Measurements from ENCODE around the gene IL10RA.

IL10RA gene

GRCh38 chr11:118042796-118043195 lies 56.6 kb downstream of the IL10RA start:
- H3K27me3 ChIP-seq (ENCODE audit: control insufficient read depth in 1 of 2, insufficient read depth in 2 of 2, low read length in 2 of 2): no peaks in the 10 kb centered on the region
- no peak overlapping the region for H3K27ac ChIP-seq (ENCODE audit: low read depth, low read length)
- H3K4me1 ChIP-seq (ENCODE audit: control insufficient read depth in 1 of 2, insufficient read depth in 2 of 2, low read length in 2 of 2): peaks cover 0 to 6% of the 10 kb centered on the region in 2 donors
- no peak overlapping the region for H3K9ac ChIP-seq (ENCODE audit: low read depth in 1 of 2, low read length in 2 of 2)
- no peak overlapping the region for H3K4me3 ChIP-seq (ENCODE audit: low read depth in 1 of 2, low read length in 2 of 2)
- H3K36me3 ChIP-seq (ENCODE audit: control insufficient read depth in 1 of 2, insufficient read depth in 2 of 2, low read length in 2 of 2): no peaks in the 10 kb centered on the region
- H3K9me3 ChIP-seq (ENCODE audit: control insufficient read depth in 1 of 2, low read length in 2 of 2): no peaks in the 10 kb centered on the region

- no peak overlapping the region for H3K4me3 ChIP-seq (ENCODE audit: low read depth in 1 of 2, low read length in 2 of 2)
These were observed 59.0 kb downstream of the IL10RA start for GRCh38 chr11:118045191-118045590.

GRCh38 chr11:118046051-118046963 lies 60.1 kb downstream of the IL10RA start:
- H3K4me1 ChIP-seq (ENCODE audit: control insufficient read depth in 1 of 2, insufficient read depth in 2 of 2, low read length in 2 of 2): peaks cover 4 to 6% of the 10 kb centered on the region in 2 donors
- no peaks in the 10 kb centered on the region for H3K27me3 ChIP-seq (ENCODE audit: control insufficient read depth in 1 of 2, insufficient read depth in 2 of 2, low read length in 2 of 2)
- H3K9me3 ChIP-seq (ENCODE audit: control insufficient read depth in 1 of 2, low read length in 2 of 2): no peaks in the 10 kb centered on the region
- no peak overlapping the region for H3K4me3 ChIP-seq (ENCODE audit: low read depth in 1 of 2, low read length in 2 of 2)
- no peak overlapping the region for H3K27ac ChIP-seq (ENCODE audit: low read depth, low read length)
- no peak overlapping the region for H3K9ac ChIP-seq (ENCODE audit: low read depth in 1 of 2, low read length in 2 of 2)
- H3K36me3 ChIP-seq (ENCODE audit: control insufficient read depth in 1 of 2, insufficient read depth in 2 of 2, low read length in 2 of 2): no peaks in the 10 kb centered on the region

More at GRCh38 chr11:118045191-118045590, 59.0 kb downstream of the IL10RA start:
- Histone ChIP-seq H3K27me3 (ENCODE audit: control insufficient read depth in 1 of 2, insufficient read depth in 2 of 2, low read length in 2 of 2) (no peaks in the 10 kb centered on the region), H3K27ac (ENCODE audit: low read depth, low read length) (no peak overlapping the region), H3K36me3 (ENCODE audit: control insufficient read depth in 1 of 2, insufficient read depth in 2 of 2, low read length in 2 of 2) (no peaks in the 10 kb centered on the region), H3K4me1 (ENCODE audit: control insufficient read depth in 1 of 2, insufficient read depth in 2 of 2, low read length in 2 of 2) (peaks cover 0 to 6% of the 10 kb centered on the region in 2 donors), H3K9ac (ENCODE audit: low read depth in 1 of 2, low read length in 2 of 2) (no peak overlapping the region), H3K9me3 (ENCODE audit: control insufficient read depth in 1 of 2, low read length in 2 of 2) (no peaks in the 10 kb centered on the region)

- Histone ChIP-seq H3K4me1 (ENCODE audit: control insufficient read depth in 1 of 2, insufficient read depth in 2 of 2, low read length in 2 of 2) (peaks cover 6 to 10% of the 10 kb centered on the region in 2 donors), H3K36me3 (ENCODE audit: control insufficient read depth in 1 of 2, insufficient read depth in 2 of 2, low read length in 2 of 2) (no peaks in the 10 kb centered on the region), H3K9ac (ENCODE audit: low read depth in 1 of 2, low read length in 2 of 2) (no peak overlapping the region), H3K9me3 (ENCODE audit: control insufficient read depth in 1 of 2, low read length in 2 of 2) (no peaks in the 10 kb centered on the region), H3K4me3 (ENCODE audit: low read depth in 1 of 2, low read length in 2 of 2) (no peak overlapping the region), H3K27me3 (ENCODE audit: control insufficient read depth in 1 of 2, insufficient read depth in 2 of 2, low read length in 2 of 2) (no peaks in the 10 kb centered on the region), H3K27ac (ENCODE audit: low read depth, low read length) (no peak overlapping the region)
These were observed 60.9 kb downstream of the IL10RA start for GRCh38 chr11:118046964-118047700.

- Histone ChIP-seq H3K4me3 (ENCODE audit: low read depth in 1 of 2, low read length in 2 of 2) (no peak overlapping the region), H3K36me3 (ENCODE audit: control insufficient read depth in 1 of 2, insufficient read depth in 2 of 2, low read length in 2 of 2) (no peaks in the 10 kb centered on the region), H3K4me1 (ENCODE audit: control insufficient read depth in 1 of 2, insufficient read depth in 2 of 2, low read length in 2 of 2) (peaks cover 9 to 16% of the 10 kb centered on the region in 2 donors), H3K9me3 (ENCODE audit: control insufficient read depth in 1 of 2, low read length in 2 of 2) (no peaks in the 10 kb centered on the region), H3K9ac (ENCODE audit: low read depth in 1 of 2, low read length in 2 of 2) (no peak overlapping the region), H3K27ac (ENCODE audit: low read depth, low read length) (no peak overlapping the region), H3K27me3 (ENCODE audit: control insufficient read depth in 1 of 2, insufficient read depth in 2 of 2, low read length in 2 of 2) (no peaks in the 10 kb centered on the region)
These were observed 61.6 kb downstream of the IL10RA start for GRCh38 chr11:118047749-118048148.

GRCh38 chr11:118048472-118049370 lies 62.5 kb downstream of the IL10RA start:
- no peaks in the 10 kb centered on the region for H3K36me3 ChIP-seq (ENCODE audit: control insufficient read depth in 1 of 2, insufficient read depth in 2 of 2, low read length in 2 of 2)
- H3K4me3 ChIP-seq (ENCODE audit: low read depth in 1 of 2, low read length in 2 of 2): no peak overlapping the region
- no peak overlapping the region for H3K27ac ChIP-seq (ENCODE audit: low read depth, low read length)
- no peaks in the 10 kb centered on the region for H3K9me3 ChIP-seq (ENCODE audit: control insufficient read depth in 1 of 2, low read length in 2 of 2)
- no peaks in the 10 kb centered on the region for H3K27me3 ChIP-seq (ENCODE audit: control insufficient read depth in 1 of 2, insufficient read depth in 2 of 2, low read length in 2 of 2)
- peaks cover 10 to 16% of the 10 kb centered on the region in 2 donors for H3K4me1 ChIP-seq (ENCODE audit: control insufficient read depth in 1 of 2, insufficient read depth in 2 of 2, low read length in 2 of 2)
- no peak overlapping the region for H3K9ac ChIP-seq (ENCODE audit: low read depth in 1 of 2, low read length in 2 of 2)

GRCh38 chr11:118049771-118050170 lies 63.6 kb downstream of the IL10RA start:
- Histone ChIP-seq H3K9me3 (ENCODE audit: control insufficient read depth in 1 of 2, low read length in 2 of 2) (no peaks in the 10 kb centered on the region), H3K4me1 (ENCODE audit: control insufficient read depth in 1 of 2, insufficient read depth in 2 of 2, low read length in 2 of 2) (peaks cover 10 to 16% of the 10 kb centered on the region in 2 donors), H3K4me3 (ENCODE audit: low read depth in 1 of 2, low read length in 2 of 2) (no peak overlapping the region), H3K36me3 (ENCODE audit: control insufficient read depth in 1 of 2, insufficient read depth in 2 of 2, low read length in 2 of 2) (no peaks in the 10 kb centered on the region), H3K27ac (ENCODE audit: low read depth, low read length) (no peak overlapping the region), H3K9ac (ENCODE audit: low read depth in 1 of 2, low read length in 2 of 2) (no peak overlapping the region), H3K27me3 (ENCODE audit: control insufficient read depth in 1 of 2, insufficient read depth in 2 of 2, low read length in 2 of 2) (no peaks in the 10 kb centered on the region)

GRCh38 chr11:118050208-118050891 lies 64.2 kb downstream of the IL10RA start:
- peaks cover 10 to 16% of the 10 kb centered on the region in 2 donors for H3K4me1 ChIP-seq (ENCODE audit: control insufficient read depth in 1 of 2, insufficient read depth in 2 of 2, low read length in 2 of 2)
- H3K9ac ChIP-seq (ENCODE audit: low read depth in 1 of 2, low read length in 2 of 2): no peak overlapping the region
- H3K27ac ChIP-seq (ENCODE audit: low read depth, low read length): no peak overlapping the region
- no peaks in the 10 kb centered on the region for H3K27me3 ChIP-seq (ENCODE audit: control insufficient read depth in 1 of 2, insufficient read depth in 2 of 2, low read length in 2 of 2)
- H3K9me3 ChIP-seq (ENCODE audit: control insufficient read depth in 1 of 2, low read length in 2 of 2): no peaks in the 10 kb centered on the region
- H3K36me3 ChIP-seq (ENCODE audit: control insufficient read depth in 1 of 2, insufficient read depth in 2 of 2, low read length in 2 of 2): no peaks in the 10 kb centered on the region
- H3K4me3 ChIP-seq (ENCODE audit: low read depth in 1 of 2, low read length in 2 of 2): no peak overlapping the region
